Activated T-cell treated with anti-CD3 and anti-CD28 coated beads, Interleukin-2, amount 50 U/mL, for 48 hours (primary cell): Measurements from ENCODE around the gene ZC2HC1B.
"Not testable (repeated sequence)": the region's sequence is repeated elsewhere in the genome, so short reads cannot be mapped to it uniquely, and the experiment has no call there.

Experiments
- DNase-seq, 2 experiments: peaks; one replicate each; pipeline ENCODE4 v3.0.0-alpha.2; 2020

The ZC2HC1B gene

GRCh38 chr6:143871202-143871730 is 7.0 kb downstream of the ZC2HC1B start:
- DNase-seq: not testable (repeated sequence)

- no peak for DNase-seq
Measured at GRCh38 chr6:143872201-143872600, 7.9 kb downstream of the ZC2HC1B start.

- DNase-seq: not testable (repeated sequence)
Measured at GRCh38 chr6:143873600-143873999, 9.3 kb downstream of the ZC2HC1B start.

GRCh38 chr6:143874503-143874902 is 10.2 kb downstream of the ZC2HC1B start:
- not testable (repeated sequence) for DNase-seq

- no peak for DNase-seq
Measured at GRCh38 chr6:143877584-143878271, 13.5 kb downstream of the ZC2HC1B start.

- DNase-seq: no peak
Measured at GRCh38 chr6:143878272-143878760, 14.0 kb downstream of the ZC2HC1B start.

- DNase-seq: no peak
Measured at GRCh38 chr6:143880412-143880811, 16.1 kb downstream of the ZC2HC1B start.

GRCh38 chr6:143882401-143882930 is 18.2 kb downstream of the ZC2HC1B start:
- DNase-seq: no peak

- no peak for DNase-seq
Measured at GRCh38 chr6:143884216-143884900, 20.1 kb downstream of the ZC2HC1B start.

- no peak for DNase-seq
Measured at GRCh38 chr6:143885116-143885515, 20.8 kb downstream of the ZC2HC1B start.

- no peak for DNase-seq
Measured at GRCh38 chr6:143894655-143895054, 30.4 kb downstream of the ZC2HC1B start.

GRCh38 chr6:143896126-143896860 is 32.0 kb downstream of the ZC2HC1B start:
- DNase-seq: no peak

- no peak for DNase-seq
Measured at GRCh38 chr6:143900358-143900757, 36.1 kb downstream of the ZC2HC1B start.

- no peak for DNase-seq
Measured at GRCh38 chr6:143901885-143902750, 37.8 kb downstream of the ZC2HC1B start.

GRCh38 chr6:143902827-143903226 is 38.6 kb downstream of the ZC2HC1B start:
- no peak for DNase-seq

GRCh38 chr6:143911028-143911427 is 46.8 kb downstream of the ZC2HC1B start:
- no peak for DNase-seq

GRCh38 chr6:143912671-143913070 is 48.4 kb downstream of the ZC2HC1B start:
- DNase-seq: no peak

- not testable (repeated sequence) for DNase-seq
Measured at GRCh38 chr6:143917026-143917425, 52.8 kb downstream of the ZC2HC1B start.

GRCh38 chr6:143928853-143929252 is 64.6 kb downstream of the ZC2HC1B start:
- no peak for DNase-seq

GRCh38 chr6:143929975-143930374 is 65.7 kb downstream of the ZC2HC1B start:
- no peak for DNase-seq

GRCh38 chr6:143934331-143934730 is 70.1 kb downstream of the ZC2HC1B start:
- no peak for DNase-seq

- no peak for DNase-seq
Measured at GRCh38 chr6:143934867-143935266, 70.6 kb downstream of the ZC2HC1B start.
